Adrenal gland (tissue), 5 donors: Measurements from ENCODE around the gene AMIGO2.

Source experiments
- POLR2A ChIP-seq, 2 donors: fragments of 450-650 bp; IDR thresholded peaks; one replicate each; pipeline ENCODE4 v1.6.1; 2017; ENCODE audit warnings: antibody characterized with exemption in 2 of 2, mild to moderate bottlenecking in 2 of 2, moderate library complexity in 1 of 2
- TF ChIP-seq, protein P1 (sequence below), 6 experiments: fragments of 450-650 bp in 4 of 6; fragments of 200-600 bp in 2 of 6; sonication (generic) in 1 of 6; IDR thresholded peaks; 1 replicate in 5 of 6; 2 replicates in 1 of 6; pipeline versions ENCODE4 v1.5.1 to v1.8.0; 2016 to 2021; ENCODE audit warnings: antibody characterized with exemption in 6 of 6, mild to moderate bottlenecking in 2 of 6, moderate library complexity in 1 of 6
- donor health status: DM: no; HTN: no; CAD: no.

DNA sequence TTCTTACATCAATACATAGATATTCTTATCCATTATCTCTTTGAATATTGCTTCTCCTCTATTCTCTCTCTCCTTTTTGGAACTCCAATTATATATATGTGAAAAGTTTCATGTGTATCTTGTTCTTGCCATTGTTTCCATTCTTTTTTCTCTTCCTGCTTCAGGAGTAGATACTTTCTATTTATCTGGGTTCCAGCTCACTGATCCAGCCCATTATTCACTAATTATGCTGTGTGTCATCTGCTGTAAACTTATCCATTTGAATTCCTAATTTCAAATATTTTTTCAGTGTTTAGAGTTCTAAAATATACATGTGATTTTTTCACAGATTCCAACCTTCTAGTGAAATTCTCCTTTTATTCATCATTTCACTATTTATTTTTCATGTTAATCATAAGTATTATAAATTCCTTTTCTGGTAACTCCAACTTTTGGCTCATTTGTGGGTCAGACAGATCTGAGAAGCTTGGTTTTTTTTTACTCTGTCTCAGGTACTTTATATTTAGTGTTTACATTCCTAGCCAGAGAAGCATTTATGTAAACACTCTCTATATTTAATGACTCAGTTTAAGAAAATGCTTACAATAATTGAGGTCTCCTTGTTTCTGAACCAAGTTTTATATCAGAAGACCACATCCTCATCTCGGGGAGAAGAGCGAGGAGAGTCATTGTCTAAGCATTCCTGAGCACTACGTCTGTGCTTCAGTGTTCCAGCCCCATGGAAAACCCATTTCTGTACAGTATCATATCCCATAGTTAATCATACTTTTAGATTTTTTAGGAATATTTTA is 15.9 kb upstream of the AMIGO2 start:
- no peak for TF ChIP-seq POLR2A (IDR thresholded peaks at IDR 0.05)
- TF ChIP-seq, protein P1, sequence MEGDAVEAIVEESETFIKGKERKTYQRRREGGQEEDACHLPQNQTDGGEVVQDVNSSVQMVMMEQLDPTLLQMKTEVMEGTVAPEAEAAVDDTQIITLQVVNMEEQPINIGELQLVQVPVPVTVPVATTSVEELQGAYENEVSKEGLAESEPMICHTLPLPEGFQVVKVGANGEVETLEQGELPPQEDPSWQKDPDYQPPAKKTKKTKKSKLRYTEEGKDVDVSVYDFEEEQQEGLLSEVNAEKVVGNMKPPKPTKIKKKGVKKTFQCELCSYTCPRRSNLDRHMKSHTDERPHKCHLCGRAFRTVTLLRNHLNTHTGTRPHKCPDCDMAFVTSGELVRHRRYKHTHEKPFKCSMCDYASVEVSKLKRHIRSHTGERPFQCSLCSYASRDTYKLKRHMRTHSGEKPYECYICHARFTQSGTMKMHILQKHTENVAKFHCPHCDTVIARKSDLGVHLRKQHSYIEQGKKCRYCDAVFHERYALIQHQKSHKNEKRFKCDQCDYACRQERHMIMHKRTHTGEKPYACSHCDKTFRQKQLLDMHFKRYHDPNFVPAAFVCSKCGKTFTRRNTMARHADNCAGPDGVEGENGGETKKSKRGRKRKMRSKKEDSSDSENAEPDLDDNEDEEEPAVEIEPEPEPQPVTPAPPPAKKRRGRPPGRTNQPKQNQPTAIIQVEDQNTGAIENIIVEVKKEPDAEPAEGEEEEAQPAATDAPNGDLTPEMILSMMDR (IDR thresholded peaks at IDR 0.05) = no peak
